Measurements from ENCODE around the gene ENDOU. TPM values are rescaled to one million over a fixed set of nuclear protein-coding genes. Genes with fewer than 3 reads are reported as not detected.

ENDOU gene
- total RNA-seq, 1 experiment from 2014 or later, result 0.43 TPM

DNA sequence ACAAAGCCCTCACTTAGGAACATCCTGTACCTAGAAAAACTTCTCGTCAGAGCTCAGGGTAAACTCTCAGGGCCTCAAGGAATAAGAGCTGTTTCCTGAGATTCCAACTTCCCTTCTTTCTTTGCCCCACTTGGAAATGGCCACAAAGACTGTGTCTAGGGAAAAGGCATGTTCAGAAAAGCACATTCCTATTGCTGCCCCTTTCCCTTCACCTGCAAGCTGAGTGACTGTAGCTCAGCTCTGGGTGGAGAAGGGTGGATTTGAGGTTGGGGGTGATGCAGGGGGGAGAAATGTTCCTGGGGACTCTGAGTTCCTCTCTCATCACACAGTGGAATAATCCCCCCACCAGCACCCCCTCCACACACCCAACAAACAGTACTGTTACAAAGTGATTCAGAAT lies 6.8 kb downstream of the ENDOU start:
- no peaks in the 10 kb centered on the region for H3K9me3 ChIP-seq
- no peaks in the 10 kb centered on the region for H3K36me3 ChIP-seq (ENCODE audit: control insufficient read depth, insufficient read depth, low read length)
- peaks cover 11% of the 10 kb centered on the region; the same call in 1 of the 2 replicates for H3K4me1 ChIP-seq
- no peak overlapping the region for H3K27ac Mint-ChIP-seq (ENCODE audit: unreplicated experiment)
- H3K27me3 Mint-ChIP-seq (ENCODE audit: insufficient read depth, unreplicated experiment), result no peaks in the 10 kb centered on the region
- H3K9me3 Mint-ChIP-seq (ENCODE audit: unreplicated experiment), result no peaks in the 10 kb centered on the region
- no peak for DNase-seq
- peaks cover 16% of the 10 kb centered on the region for H3K4me1 Mint-ChIP-seq (ENCODE audit: low read depth, unreplicated experiment)
- H3K27me3 ChIP-seq (replicated peaks; ENCODE audit: control insufficient read depth, insufficient read depth, low read length), result no peaks in the 10 kb centered on the region
- BruUV-seq (replicated peaks), result no TSS peak
- TF ChIP-seq, protein P1, sequence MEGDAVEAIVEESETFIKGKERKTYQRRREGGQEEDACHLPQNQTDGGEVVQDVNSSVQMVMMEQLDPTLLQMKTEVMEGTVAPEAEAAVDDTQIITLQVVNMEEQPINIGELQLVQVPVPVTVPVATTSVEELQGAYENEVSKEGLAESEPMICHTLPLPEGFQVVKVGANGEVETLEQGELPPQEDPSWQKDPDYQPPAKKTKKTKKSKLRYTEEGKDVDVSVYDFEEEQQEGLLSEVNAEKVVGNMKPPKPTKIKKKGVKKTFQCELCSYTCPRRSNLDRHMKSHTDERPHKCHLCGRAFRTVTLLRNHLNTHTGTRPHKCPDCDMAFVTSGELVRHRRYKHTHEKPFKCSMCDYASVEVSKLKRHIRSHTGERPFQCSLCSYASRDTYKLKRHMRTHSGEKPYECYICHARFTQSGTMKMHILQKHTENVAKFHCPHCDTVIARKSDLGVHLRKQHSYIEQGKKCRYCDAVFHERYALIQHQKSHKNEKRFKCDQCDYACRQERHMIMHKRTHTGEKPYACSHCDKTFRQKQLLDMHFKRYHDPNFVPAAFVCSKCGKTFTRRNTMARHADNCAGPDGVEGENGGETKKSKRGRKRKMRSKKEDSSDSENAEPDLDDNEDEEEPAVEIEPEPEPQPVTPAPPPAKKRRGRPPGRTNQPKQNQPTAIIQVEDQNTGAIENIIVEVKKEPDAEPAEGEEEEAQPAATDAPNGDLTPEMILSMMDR (IDR thresholded peaks at IDR 0.05; ENCODE audit: insufficient read depth in 1 of 2, low read depth in 1 of 2, low read length in 1 of 2, severe bottlenecking in 1 of 2, unreplicated experiment in 1 of 2), result no peak
- no peak overlapping the region for H3K4me3 ChIP-seq (ENCODE audit: low read depth, low read length)
- intact Hi-C loops (cut with micrococcal nuclease; ENCODE audit: unreplicated experiment), result no loop called here
- ChIA-PET CTCF (interaction anchor here (0.6 to 1.0 kb wide), 3 partner anchors 25 to 120 kb away, joined by 3 to 4 read pairs (median 3); no protein-coding TSS in a partner anchor), POLR2A (no interaction called here)
- H3K4me3 Mint-ChIP-seq (ENCODE audit: unreplicated experiment), result no peak overlapping the region
- no peaks in the 10 kb centered on the region for H3K36me3 Mint-ChIP-seq (ENCODE audit: insufficient read depth, unreplicated experiment)

DNA sequence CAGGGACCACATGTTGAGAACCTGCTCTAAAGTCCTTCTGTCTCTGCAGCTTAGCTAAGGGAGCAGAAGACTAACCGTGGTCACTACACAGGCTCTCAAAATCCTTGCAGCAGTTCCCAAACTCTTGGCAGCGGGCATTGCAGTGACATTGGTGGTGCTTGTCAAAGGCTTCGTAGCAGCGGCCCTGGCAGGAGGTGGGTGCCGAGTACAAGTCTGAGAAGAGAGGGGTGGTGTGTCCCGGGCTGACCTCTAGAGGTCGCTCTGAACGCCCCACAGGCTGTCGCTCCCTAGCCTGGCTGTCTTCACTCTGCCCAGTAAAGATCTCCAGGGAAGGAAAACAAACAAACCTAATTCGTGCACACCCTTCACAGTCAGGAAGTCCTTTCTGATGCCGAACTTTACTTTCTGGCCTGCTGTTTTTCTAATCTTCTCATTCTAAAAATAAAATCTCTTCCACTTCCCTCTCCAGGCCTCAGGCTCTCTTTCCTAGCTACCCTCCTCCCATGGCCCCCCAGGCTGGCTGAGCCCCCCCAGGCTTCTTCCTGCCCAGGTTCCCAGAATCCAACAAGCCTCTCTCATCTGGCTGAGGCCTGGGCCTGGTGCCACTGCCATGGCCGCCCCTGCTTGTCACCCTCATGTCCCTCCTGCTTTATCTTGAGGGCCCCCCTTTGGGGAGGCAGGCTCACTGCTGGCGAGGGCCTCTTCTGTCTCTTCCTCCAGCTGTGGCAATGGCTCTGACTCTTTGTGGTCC lies 7.7 kb downstream of the ENDOU start:
- TF ChIP-seq, protein P1 (IDR thresholded peaks at IDR 0.05; ENCODE audit: insufficient read depth in 1 of 2, low read depth in 1 of 2, low read length in 1 of 2, severe bottlenecking in 1 of 2, unreplicated experiment in 1 of 2), result peak; percentile 40 to 92
- H3K4me3 Mint-ChIP-seq (ENCODE audit: unreplicated experiment), result no peak overlapping the region
- no peaks in the 10 kb centered on the region for H3K36me3 ChIP-seq (ENCODE audit: control insufficient read depth, insufficient read depth, low read length)
- ChIA-PET POLR2A (no interaction called here), CTCF (interaction anchor here (1.0 to 1.9 kb wide), 2 partner anchors 26 to 55 kb away, joined by 4 to 6 read pairs; partner anchors contain the start of gene SLC48A1)
- no peak overlapping the region for H3K27ac Mint-ChIP-seq (ENCODE audit: unreplicated experiment)
- H3K27me3 ChIP-seq (replicated peaks; ENCODE audit: control insufficient read depth, insufficient read depth, low read length), result no peaks in the 10 kb centered on the region
- BruUV-seq (replicated peaks), result no TSS peak
- peaks cover 14% of the 10 kb centered on the region for H3K4me1 Mint-ChIP-seq (ENCODE audit: low read depth, unreplicated experiment)
- H3K9me3 Mint-ChIP-seq (ENCODE audit: unreplicated experiment), result no peaks in the 10 kb centered on the region
- peaks cover 9% of the 10 kb centered on the region; the same call in 1 of the 2 replicates for H3K4me1 ChIP-seq
- no peaks in the 10 kb centered on the region for H3K27me3 Mint-ChIP-seq (ENCODE audit: insufficient read depth, unreplicated experiment)
- intact Hi-C loops (cut with micrococcal nuclease; ENCODE audit: unreplicated experiment), result no loop called here
- DNase-seq, result peak in 1 of 2 experiments; percentile 70
- no peaks in the 10 kb centered on the region for H3K36me3 Mint-ChIP-seq (ENCODE audit: insufficient read depth, unreplicated experiment)
- no peak overlapping the region for H3K4me3 ChIP-seq (ENCODE audit: low read depth, low read length)
- no peaks in the 10 kb centered on the region for H3K9me3 ChIP-seq

DNA sequence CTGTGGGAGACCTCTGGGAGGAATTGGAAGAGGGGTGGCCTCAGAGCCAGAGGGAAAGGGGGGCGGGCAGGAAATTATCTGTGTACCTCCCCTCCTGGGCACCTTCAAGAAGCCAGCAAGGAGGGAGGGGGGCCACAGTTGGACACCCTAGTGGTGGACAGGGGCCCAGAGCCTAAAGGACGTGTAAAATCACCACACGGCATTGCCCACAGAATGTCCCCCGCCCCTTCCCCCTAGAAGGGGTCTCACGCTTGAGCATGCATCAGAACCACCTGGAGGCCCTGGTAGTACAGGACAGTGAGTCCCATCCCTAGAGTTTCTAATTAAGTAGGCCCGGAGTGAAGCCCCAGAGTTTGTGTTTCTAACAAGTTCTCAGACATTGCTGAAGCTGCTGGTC lies 8.2 kb downstream of the ENDOU start:
- no peaks in the 10 kb centered on the region for H3K9me3 Mint-ChIP-seq (ENCODE audit: unreplicated experiment)
- DNase-seq, result no peak
- H3K36me3 Mint-ChIP-seq (ENCODE audit: insufficient read depth, unreplicated experiment), result no peaks in the 10 kb centered on the region
- peaks cover 8% of the 10 kb centered on the region for H3K4me1 Mint-ChIP-seq (ENCODE audit: low read depth, unreplicated experiment)
- Histone ChIP-seq H3K9me3 (no peaks in the 10 kb centered on the region), H3K27me3 (replicated peaks; ENCODE audit: control insufficient read depth, insufficient read depth, low read length) (no peaks in the 10 kb centered on the region), H3K4me1 (peaks cover 4% of the 10 kb centered on the region; the same call in 1 of the 2 replicates), H3K4me3 (ENCODE audit: low read depth, low read length) (no peak overlapping the region), H3K36me3 (ENCODE audit: control insufficient read depth, insufficient read depth, low read length) (no peaks in the 10 kb centered on the region)
- intact Hi-C loops (cut with micrococcal nuclease; ENCODE audit: unreplicated experiment), result no loop called here
- no peak overlapping the region for H3K4me3 Mint-ChIP-seq (ENCODE audit: unreplicated experiment)
- CTCF ChIA-PET, result interaction anchor here (1.9 to 2.3 kb wide), 4 partner anchors 27 to 121 kb away, joined by 6 to 23 read pairs (median 10); partner anchors contain the start of gene SLC48A1
- no peaks in the 10 kb centered on the region for H3K27me3 Mint-ChIP-seq (ENCODE audit: insufficient read depth, unreplicated experiment)
- BruUV-seq (replicated peaks), result no TSS peak
- no peak overlapping the region for H3K27ac Mint-ChIP-seq (ENCODE audit: unreplicated experiment)
- POLR2A ChIA-PET, result no interaction called here
- TF ChIP-seq, protein P1 (IDR thresholded peaks at IDR 0.05; ENCODE audit: insufficient read depth in 1 of 2, low read depth in 1 of 2, low read length in 1 of 2, severe bottlenecking in 1 of 2, unreplicated experiment in 1 of 2), result no peak
